Smooth muscle cell (in vitro differentiated cells): ENCODE measurements around the gene CLMN. TPM values are rescaled to one million over a fixed set of nuclear protein-coding genes. Genes with fewer than 3 reads are reported as not detected.

Experiments used
- DNase-seq: peaks from one replicate; lab custom pipeline; 2025; ENCODE audit not compliant: unreplicated experiment; lab: John Stamatoyannopoulos, UW
- H2AFZ ChIP-seq: fragments of 200-600 bp; sonication (generic); 2 replicates; pipeline ENCODE4 v1.6.0; 2016; ENCODE audit warnings: antibody characterized with exemption, low read depth, mild to moderate bottlenecking
- H3F3A ChIP-seq: fragments of 200-600 bp; sonication (generic); 2 replicates; pipeline ENCODE4 v1.6.0; 2017; ENCODE audit warnings: antibody characterized with exemption, low read depth
- H3K27ac ChIP-seq: fragments of 200-600 bp; sonication (generic); 2 replicates; pipeline ENCODE4 v1.5.1; 2016; ENCODE audit warnings: low read depth, mild to moderate bottlenecking
- H3K27me3 ChIP-seq: fragments of 200-600 bp; sonication (generic); 2 replicates; pipeline ENCODE4 v1.6.1; 2016; ENCODE audit warnings: low read depth, mild to moderate bottlenecking
- H3K36me3 ChIP-seq: fragments of 200-600 bp; sonication (generic); 2 replicates; pipeline ENCODE4 v1.5.1; 2016; ENCODE audit warnings: low read depth
- H3K4me1 ChIP-seq: fragments of 200-600 bp; sonication (generic); 2 replicates; pipeline ENCODE4 v1.5.1; 2016; ENCODE audit warnings: low read depth
- H3K4me2 ChIP-seq: fragments of 200-600 bp; sonication (generic); 2 replicates; pipeline ENCODE4 v1.6.0; 2016; ENCODE audit warnings: mild to moderate bottlenecking
- H3K4me3 ChIP-seq: fragments of 200-600 bp; sonication (generic); 2 replicates; pipeline ENCODE4 v1.5.1; 2016; ENCODE audit warnings: mild to moderate bottlenecking
- H3K79me2 ChIP-seq: fragments of 200-600 bp; sonication (generic); 2 replicates; pipeline ENCODE4 v1.6.0; 2016; ENCODE audit warnings: low read depth, mild to moderate bottlenecking
- H3K9ac ChIP-seq: fragments of 200-600 bp; sonication (generic); 2 replicates; pipeline ENCODE4 v1.6.0; 2016; ENCODE audit warnings: low read depth
- H3K9me3 ChIP-seq: fragments of 200-600 bp; sonication (generic); replicated peaks from 2 replicates; pipeline ENCODE4 v1.5.1; 2016; ENCODE audit warnings: low read depth
- H4K20me1 ChIP-seq: fragments of 200-600 bp; sonication (generic); 2 replicates; pipeline ENCODE4 v1.6.0; 2016; ENCODE audit warnings: low read depth
- WGBS: methylation state at CpG from one replicate; pipeline ENCODE4 v1.1.7; 2016; ENCODE audit warnings: low lambda C conversion rate; 5-methylcytosine and 5-hydroxymethylcytosine counted together
- polyA plus RNA-seq: library from polyadenylated mRNA; unstranded; fragments of >200 nt; fragmentation: Nextera tagmentation; extraction: Ambion mirVana; gene quantifications from 2 replicates; pipeline ENCODE4 v1.2.1, GENCODE V29; 2016
- total RNA-seq: library from RNA; depleted of rRNA; stranded (reverse); fragments of >200 nt; gene quantifications from 2 replicates; pipeline ENCODE4 v1.2.3, GENCODE V29; 2014
- TF ChIP-seq, protein P1 (sequence below): fragments of 200-600 bp; sonication (generic); IDR thresholded peaks from 2 replicates; pipeline ENCODE4 v1.5.1; 2017; ENCODE audit warnings: borderline replicate concordance, mild to moderate bottlenecking, antibody characterized with exemption; ENCODE audit not compliant: insufficient read depth, poor library complexity, severe bottlenecking

CLMN gene
- total and polyA plus RNA-seq, 2 experiments from 2014 or later: 1.3 to 3.5 TPM

DNA sequence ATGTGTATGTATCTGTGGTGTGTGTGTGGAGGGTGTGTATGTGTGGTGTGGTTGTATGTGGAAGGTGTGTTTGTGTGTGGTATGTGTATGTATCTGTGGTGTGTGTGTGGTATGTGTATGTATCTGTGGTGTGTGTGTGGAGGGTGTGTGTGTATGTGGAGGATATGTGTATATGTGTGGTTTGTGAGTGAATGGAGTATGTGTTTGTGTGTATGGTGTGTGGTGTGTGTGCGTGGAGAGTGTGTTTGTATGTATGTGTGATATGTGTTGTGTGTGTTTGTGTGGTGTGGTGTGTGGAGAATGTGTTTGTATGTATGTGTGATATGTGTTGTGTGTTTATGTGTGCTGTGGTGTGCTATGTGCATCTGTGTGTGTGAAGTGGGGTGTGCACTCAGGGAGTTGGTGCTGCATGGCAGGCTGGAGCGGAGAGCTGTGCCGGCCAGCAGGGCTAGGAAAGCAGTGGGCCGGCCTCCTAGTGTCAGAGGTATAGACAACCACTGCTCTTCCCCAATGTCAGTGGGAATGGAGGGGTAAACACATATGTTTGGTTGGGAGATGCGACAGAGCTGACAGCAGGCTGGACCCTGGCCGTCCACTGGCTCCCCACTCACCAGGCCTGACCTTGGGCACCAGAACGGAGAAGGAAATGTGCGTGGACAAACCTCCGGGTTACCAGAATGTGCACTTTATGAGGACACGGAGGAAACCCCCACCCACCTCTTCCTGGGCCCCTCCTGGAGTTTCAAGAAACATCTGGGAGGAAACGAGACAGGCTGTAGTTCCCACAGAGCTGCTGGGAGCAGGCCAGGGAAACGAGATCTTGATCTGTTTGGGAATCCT lies 60.7 kb downstream of the CLMN start:
- H3K36me3 ChIP-seq: no peaks in the 10 kb centered on the region
- no peaks in the 10 kb centered on the region for H3K79me2 ChIP-seq
- DNase-seq: no peak
- no peaks in the 10 kb centered on the region for H3K27me3 ChIP-seq
- TF ChIP-seq, protein P1, sequence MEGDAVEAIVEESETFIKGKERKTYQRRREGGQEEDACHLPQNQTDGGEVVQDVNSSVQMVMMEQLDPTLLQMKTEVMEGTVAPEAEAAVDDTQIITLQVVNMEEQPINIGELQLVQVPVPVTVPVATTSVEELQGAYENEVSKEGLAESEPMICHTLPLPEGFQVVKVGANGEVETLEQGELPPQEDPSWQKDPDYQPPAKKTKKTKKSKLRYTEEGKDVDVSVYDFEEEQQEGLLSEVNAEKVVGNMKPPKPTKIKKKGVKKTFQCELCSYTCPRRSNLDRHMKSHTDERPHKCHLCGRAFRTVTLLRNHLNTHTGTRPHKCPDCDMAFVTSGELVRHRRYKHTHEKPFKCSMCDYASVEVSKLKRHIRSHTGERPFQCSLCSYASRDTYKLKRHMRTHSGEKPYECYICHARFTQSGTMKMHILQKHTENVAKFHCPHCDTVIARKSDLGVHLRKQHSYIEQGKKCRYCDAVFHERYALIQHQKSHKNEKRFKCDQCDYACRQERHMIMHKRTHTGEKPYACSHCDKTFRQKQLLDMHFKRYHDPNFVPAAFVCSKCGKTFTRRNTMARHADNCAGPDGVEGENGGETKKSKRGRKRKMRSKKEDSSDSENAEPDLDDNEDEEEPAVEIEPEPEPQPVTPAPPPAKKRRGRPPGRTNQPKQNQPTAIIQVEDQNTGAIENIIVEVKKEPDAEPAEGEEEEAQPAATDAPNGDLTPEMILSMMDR: no peak
- no peak overlapping the region for H3K27ac ChIP-seq
- H4K20me1 ChIP-seq: no peaks in the 10 kb centered on the region
- no peak overlapping the region for H2AFZ ChIP-seq
- H3K4me3 ChIP-seq: no peak overlapping the region
- WGBS: 62% methylated on average over 10 of the region's 12 CpGs
- H3K9me3 ChIP-seq: no peaks in the 10 kb centered on the region
- H3K4me2 ChIP-seq: no peak overlapping the region
- H3K9ac ChIP-seq: no peak overlapping the region
- no peaks in the 10 kb centered on the region for H3F3A ChIP-seq
- peaks cover 17% of the 10 kb centered on the region for H3K4me1 ChIP-seq

DNA sequence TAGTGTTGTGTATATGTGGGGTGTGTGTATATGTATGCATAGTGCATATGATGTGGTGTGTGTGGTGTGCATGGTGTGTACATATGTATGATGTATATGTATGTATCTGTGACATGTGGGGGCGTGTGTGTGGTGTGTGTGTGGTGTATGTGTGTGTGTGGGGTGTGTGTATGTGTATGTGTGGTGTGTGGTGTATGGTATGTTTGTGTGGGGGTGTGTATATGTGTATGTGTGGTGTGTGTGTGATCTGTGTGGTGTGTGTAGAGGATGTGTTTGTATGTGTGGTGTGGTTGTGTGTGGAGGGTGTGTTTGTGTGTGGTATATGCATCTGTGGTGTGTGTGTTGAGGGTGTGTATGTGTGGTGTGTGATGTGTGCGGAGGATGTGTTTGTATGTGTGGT lies 61.6 kb downstream of the CLMN start:
- TF ChIP-seq, protein P1: no peak
- Histone ChIP-seq H4K20me1 (no peaks in the 10 kb centered on the region), H3K36me3 (no peaks in the 10 kb centered on the region), H3F3A (no peaks in the 10 kb centered on the region), H3K4me3 (no peak overlapping the region), H3K4me2 (no peak overlapping the region), H3K9me3 (no peaks in the 10 kb centered on the region), H3K79me2 (no peaks in the 10 kb centered on the region), H3K27ac (no peak overlapping the region), H3K4me1 (peaks cover 17% of the 10 kb centered on the region), H3K9ac (no peak overlapping the region), H3K27me3 (no peaks in the 10 kb centered on the region), H2AFZ (no peak overlapping the region)
- no peak for DNase-seq
- 92% methylated on average over 2 of the region's 2 CpGs for WGBS

DNA sequence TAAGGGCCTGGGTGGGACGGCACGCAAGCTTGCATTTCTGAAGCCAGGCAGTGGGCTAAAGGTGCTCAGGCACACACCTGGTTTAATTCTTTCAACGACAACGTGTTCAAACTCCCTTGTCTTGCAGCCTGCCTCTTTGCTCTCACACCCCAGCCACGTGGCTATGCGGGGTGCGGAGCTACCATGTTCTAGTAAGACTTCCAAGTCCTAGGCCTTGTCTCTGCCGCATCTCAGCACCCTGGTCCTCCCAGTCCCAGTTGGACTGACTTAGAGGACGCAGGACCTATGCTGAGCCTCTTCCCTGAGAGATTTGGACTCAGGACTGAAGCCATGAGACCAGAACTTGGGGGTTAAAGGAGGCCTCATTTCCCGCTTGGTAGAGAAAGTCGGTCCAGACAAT lies 62.2 kb downstream of the CLMN start:
- 93% methylated on average over 11 of the region's 11 CpGs for WGBS
- Histone ChIP-seq H3K9me3 (no peaks in the 10 kb centered on the region), H3K27me3 (no peaks in the 10 kb centered on the region), H3K9ac (no peak overlapping the region), H3K36me3 (no peaks in the 10 kb centered on the region), H3F3A (no peaks in the 10 kb centered on the region), H4K20me1 (no peaks in the 10 kb centered on the region), H3K27ac (no peak overlapping the region), H3K4me2 (no peak overlapping the region), H3K4me3 (no peak overlapping the region), H3K4me1 (peaks cover 17% of the 10 kb centered on the region), H2AFZ (no peak overlapping the region), H3K79me2 (no peaks in the 10 kb centered on the region)
- no peak for DNase-seq
- TF ChIP-seq, protein P1: no peak

DNA sequence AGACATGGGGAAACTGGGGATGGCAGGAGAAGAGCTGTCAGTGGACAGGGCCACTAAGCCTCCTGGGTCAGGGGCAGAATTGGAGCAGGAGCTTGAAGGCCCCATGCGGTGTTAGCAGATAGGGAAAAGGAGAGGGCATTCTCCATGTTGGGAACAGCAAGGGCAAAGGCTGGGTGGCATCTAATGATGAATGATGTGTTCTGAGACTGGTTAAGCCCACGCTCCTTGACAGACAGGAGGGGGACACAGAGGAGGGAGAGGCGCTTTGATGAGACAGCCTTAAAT lies 63.0 kb downstream of the CLMN start:
- no peak overlapping the region for H3K9ac ChIP-seq
- no peaks in the 10 kb centered on the region for H3K79me2 ChIP-seq
- WGBS: 99% methylated on average over 3 of the region's 3 CpGs
- H2AFZ ChIP-seq: no peak overlapping the region
- peaks cover 17% of the 10 kb centered on the region for H3K4me1 ChIP-seq
- DNase-seq: no peak
- H3K4me2 ChIP-seq: no peak overlapping the region
- no peaks in the 10 kb centered on the region for H3K27me3 ChIP-seq
- H3K9me3 ChIP-seq: no peaks in the 10 kb centered on the region
- no peaks in the 10 kb centered on the region for H4K20me1 ChIP-seq
- TF ChIP-seq, protein P1: no peak
- no peaks in the 10 kb centered on the region for H3F3A ChIP-seq
- no peak overlapping the region for H3K4me3 ChIP-seq
- H3K36me3 ChIP-seq: no peaks in the 10 kb centered on the region
- H3K27ac ChIP-seq: no peak overlapping the region
